Stimulated activated CD4-positive, alpha-beta T cell treated with anti-CD3 and anti-CD28 coated beads, Interleukin-12 subunit alpha, Interleukin-12 subunit beta, amount 100 ng/mL, for 48 hours (primary cell): ENCODE data around the gene RASGEF1C.
"Not testable (repeated sequence)": the region's sequence is repeated elsewhere in the genome, so short reads cannot be mapped to it uniquely, and the experiment has no call there.

Experiments
- DNase-seq, 3 donors: peaks; one replicate each; pipeline ENCODE4 v3.0.0-alpha.2; 2020; ENCODE audit warnings: low read depth in 2 of 3, low spot score in 1 of 3

The RASGEF1C gene

DNA sequence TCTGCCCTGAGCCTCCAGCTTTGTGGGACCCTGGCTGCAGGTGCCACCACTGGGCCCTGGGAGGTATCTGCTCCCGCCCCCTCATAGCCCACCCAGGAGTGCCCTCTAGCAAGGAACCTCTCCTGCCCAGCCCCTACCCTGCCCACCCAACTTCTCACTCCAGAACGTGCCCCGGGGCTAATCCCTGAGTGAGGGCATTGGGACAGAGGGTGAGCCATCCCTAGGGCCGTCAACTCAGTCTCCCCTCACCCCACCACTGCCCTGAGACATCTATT, 2.7 kb upstream of the RASGEF1C start:
- DNase-seq, result no peak

DNA sequence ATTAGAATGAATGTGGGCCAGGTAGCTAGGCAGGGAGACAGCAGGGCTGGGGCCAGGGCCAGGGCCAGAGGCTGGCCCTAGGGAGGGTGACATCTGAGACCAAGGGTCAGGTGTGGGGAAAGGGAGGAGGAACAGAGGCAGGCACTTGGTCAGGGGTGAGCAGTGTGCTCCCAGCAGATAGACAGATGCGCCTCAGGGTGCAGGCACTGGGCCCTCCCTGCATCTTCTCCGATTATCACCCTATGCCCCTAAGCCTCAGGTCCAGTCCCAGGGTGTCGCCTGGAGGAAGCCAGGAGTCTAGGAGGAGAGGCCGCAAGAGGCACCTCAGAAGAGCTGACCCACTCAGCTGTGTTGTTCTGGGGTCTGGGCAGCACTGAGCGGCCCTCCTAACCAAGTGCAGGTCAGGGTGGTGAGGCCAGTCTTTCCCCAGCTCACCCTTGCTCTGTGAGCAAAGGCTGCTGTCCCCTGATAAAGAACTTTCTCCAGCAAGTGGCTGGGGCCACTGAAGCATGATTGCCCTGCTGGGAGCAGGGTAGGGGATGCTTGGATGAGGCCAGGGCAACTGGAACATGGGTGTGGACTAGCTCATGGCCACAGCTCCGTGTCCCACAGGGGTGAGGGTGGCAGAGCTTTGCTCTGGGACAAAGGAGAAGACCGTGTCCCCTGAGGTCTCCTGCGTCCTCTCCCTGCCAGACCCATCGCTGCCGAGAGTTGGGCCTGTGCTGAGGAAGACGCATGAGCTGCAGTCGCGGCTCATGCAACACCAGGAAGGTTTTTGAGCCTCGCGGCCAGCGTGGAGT, 2.1 kb upstream of the RASGEF1C start:
- DNase-seq, result no peak

DNA sequence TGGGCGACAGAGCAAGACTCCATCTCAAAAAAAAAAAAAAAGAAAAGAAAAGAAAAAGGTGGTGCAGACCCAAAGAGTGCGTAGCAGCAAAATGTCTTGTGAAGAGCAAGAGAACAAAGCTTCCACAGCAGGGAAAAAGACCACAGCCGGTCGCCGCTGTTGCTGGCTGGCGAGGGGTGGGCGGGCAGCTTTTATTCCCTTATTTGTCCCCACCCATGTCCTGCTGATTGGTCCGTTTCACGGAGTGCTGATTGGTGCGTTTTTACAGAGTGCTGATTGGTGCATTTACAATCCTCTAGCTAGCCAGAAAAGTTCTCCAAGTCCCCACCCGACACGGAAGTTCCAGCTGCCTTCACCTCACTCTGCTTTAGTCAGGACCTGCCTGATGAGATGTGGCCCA, 1.1 kb upstream of the RASGEF1C start:
- not testable (repeated sequence) for DNase-seq

DNA sequence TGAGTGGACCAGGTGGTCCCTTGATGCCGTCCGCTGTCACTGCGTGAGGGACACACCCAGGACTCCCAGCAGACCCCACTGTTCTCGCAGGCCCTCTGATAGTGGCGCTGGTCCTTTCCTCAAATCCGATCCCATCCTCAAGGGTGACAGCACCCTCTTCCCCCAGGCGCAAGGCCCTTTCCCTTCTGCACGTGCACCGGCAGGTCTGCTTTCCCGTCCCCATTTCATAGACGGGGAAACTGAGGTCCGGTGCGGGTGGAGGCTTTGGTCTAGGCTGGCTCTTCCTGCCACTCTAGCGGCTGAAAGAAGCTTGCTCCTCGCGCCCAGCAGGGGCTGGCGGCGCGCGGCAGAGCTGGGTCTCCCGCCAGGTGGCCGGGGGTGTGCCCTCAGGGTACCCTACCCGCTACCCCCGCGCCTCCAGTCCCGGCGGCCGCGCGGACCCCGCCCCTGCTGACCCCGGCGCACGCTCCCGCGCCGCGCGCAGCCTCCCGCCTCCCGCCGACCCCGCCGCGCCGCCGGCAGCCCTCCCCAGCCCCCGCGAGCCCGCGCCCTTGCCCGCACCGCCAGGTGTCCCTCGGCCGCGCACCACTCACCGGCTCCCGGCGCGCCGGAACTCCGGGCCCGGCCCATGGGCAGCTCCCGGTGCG, 453 bp downstream of the RASGEF1C start:
- peak in 1 of 3 donors; percentile 5 for DNase-seq

DNA sequence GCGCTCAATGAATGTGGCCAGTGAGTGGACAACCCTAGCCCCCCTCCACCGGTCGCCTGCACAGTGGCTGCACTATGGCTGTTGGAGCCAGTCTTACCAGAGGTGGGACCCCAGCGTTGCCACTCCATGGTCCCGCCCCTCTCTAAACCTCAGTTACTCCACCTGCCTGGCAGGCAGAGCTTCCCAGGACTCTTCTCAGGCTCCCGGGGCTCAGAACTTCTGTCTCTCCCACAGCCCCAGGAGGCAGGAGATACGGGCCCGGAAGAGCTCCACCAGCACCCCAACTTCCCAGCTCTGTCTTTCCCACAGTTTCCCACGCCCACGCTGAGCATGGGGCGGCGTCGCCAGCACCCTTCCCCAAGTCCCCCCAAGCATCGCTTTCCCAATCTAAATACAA, 975 bp downstream of the RASGEF1C start:
- no peak for DNase-seq

DNA sequence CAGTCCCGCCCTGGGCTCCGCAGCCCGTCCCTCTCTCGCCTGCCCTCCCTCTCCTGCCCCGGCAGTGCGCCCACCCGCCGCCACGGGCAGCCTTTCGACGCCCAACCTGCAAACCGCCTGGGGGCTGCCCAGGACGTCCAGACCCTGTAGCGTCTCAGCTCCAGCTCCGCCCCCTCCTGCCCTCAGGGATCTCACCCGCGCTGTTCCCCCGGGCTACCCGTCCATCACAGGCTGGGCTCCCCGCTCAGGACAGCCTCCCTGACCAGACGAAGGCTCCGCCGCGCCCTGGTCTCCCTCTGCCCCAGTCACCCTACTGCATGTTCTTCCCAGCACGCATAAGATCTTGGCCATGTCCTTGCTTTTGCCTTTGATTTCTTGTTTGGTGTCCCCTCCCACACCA, 1.4 kb downstream of the RASGEF1C start:
- DNase-seq, result no peak

DNA sequence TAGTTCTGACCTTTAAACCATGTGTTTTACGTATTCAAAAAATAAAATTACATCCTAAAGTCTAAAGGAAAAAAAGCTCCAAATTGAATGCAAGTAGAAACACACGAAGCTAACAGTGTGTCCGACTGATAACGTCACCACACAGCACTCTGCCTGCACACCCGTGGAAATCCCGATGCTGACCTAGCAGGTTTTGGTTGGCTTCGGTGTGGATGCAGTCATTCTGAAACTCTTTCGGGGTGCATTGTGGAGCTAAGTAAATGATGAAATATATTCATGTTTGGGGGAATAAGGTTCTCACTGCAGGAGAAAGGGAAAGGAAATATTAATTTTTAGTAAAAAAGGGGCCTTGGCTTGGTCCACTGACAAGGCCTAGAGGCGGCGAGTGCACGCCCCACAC, 2.0 kb downstream of the RASGEF1C start:
- DNase-seq, result no peak

DNA sequence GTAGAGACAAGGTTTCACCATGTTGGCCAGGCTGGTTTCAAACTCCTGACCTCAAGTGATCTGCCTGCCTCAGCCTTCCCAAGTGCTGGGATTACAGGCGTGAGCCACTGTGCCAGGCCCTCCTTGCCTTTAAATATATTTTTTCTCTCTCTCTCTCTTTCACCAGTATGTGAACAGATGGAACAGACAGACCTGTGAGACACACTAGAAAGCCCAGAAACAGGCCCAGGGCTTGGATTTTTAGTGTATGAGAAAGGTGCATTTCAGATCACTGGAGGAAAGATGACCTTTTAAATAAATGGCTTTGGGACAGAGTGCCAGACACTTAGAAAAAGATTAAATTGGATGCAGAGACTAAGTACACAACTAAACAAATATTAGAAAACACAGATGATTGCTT, 3.1 kb downstream of the RASGEF1C start:
- no peak for DNase-seq

DNA sequence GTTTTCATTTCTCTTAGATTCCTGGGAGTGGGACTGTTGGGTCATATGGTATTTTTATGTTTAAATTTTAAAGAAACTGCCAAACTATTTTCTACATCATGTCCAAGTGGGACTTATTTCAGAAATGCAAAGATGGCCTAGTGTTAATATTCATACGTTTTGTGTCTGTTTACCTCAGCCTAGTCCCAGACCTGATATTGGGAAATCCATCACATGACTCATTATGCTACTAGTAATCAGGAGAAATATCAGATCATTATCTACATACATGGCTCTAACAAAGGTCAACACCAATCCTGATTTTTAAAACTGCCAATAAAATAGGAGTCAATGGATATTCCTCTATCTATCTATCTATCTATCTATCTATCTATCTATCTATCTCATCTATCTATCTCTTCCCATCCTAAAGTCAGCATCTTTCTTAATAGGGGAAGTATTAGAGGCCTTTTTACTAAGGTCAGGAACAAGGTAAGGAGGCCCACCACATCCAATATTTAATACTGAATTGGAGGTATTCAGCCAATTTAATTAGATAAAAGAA, 4.7 kb downstream of the RASGEF1C start:
- no peak for DNase-seq

DNA sequence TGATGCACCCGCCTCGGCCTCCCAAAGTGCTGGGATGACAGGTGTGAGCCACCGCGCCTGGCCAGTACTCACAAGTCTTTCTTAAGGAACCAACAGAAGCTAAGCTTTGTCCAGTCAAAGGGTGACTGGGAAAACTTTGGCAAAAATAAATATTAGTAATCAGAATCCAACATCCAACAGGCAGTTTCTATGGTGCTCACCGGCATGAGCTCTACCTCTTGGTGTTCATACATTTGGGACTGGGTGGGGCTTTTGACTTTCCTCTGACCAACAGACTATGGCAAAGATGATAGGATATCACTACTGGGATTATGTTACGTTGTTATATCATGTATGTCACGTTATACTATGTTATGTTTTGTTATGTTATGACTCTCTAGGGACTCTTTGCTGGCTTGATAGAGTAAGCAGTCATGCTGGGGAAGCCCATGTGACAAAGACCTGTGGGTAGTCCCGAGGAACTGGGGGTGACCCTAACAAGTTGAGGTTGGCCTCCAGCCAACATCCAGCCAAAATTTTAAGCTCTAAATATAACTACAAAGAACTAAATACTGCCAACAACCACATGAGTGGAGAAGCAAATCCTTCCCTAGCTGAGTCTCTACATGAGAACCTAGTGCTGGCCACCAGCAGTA, 6.0 kb downstream of the RASGEF1C start:
- DNase-seq, result no peak

DNA sequence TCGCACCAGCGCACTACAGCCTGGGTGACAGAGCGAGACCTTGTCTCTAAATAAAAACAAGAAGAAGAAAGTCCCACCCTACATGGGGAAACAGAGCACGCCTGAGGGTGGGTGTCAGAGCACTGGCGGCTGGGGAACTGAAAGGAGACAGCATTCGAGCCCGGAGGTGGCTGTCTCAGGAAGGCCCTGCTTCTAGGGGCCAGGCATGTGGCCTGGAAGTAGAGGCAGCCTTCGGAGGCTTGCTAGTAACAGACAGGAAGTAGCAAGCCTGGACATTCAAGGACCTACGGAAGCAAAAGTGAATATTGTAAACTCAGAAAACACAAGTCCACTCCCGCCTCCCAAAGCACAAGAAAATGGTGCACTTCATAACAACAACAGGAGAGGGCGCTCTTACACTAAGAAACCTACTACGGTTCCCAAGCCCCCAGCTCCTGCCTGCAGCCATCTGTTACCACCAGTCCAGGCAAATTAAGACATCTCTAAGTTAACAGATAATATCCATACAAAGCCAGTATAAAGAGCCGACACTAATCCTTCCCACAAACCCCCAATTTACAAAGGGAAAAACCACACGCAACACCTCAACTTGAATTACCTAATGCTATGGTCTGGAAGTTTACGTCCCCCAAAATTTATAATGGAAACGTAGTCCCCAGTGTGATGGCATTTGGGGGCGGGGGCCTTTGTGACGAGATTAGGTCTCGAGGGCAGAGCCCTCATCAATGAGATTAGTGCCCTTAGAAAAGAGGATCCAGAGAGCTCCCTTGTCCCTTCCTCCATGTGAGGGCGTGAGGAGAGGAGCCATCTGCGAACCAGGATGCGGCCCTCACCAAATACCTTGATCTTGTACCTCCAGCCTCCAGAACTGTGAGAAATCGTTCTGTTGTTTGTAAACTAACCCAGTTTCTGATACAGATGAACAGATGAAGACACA, 7.7 kb downstream of the RASGEF1C start:
- DNase-seq, result peak in 1 of 3 donors; percentile 17

DNA sequence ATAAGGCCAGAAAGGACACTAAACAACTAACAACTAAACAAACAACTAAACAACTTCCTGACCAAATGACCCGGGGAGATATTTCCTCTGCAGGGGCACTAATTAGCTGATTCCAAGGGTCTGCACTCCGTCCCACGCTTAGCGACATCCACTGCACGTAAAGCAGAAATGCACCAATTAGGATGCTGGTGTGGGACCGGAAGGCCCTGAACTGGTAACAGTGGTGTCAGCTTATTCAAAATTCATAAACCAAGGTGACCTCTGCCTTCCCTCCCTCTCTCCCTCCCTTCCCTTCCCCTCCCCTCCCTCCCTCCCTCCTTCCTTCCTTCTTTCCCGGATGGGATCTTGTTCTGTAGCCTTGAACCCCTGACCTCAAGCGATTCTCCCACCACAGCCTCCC, 9.6 kb downstream of the RASGEF1C start:
- no peak for DNase-seq

DNA sequence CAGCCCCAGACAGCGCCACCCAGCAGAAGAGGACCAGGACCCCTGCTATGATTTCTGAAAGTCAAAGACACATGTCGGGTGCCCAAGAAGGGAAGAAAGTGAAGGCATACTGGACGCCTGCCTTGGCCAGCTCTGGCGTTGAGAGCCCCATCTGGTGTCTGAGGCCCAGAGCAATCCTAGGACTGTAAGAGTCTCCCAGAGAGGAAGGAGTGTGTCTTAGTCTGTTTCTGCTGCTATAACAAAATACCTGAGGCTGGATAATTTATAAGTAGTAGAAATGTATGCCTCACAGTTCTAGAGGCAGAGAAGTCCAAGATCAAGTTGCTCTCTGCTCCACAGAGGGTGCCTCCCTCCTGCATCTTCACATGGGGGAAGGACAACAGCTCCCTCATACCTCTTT, 10.8 kb downstream of the RASGEF1C start:
- DNase-seq, result no peak

DNA sequence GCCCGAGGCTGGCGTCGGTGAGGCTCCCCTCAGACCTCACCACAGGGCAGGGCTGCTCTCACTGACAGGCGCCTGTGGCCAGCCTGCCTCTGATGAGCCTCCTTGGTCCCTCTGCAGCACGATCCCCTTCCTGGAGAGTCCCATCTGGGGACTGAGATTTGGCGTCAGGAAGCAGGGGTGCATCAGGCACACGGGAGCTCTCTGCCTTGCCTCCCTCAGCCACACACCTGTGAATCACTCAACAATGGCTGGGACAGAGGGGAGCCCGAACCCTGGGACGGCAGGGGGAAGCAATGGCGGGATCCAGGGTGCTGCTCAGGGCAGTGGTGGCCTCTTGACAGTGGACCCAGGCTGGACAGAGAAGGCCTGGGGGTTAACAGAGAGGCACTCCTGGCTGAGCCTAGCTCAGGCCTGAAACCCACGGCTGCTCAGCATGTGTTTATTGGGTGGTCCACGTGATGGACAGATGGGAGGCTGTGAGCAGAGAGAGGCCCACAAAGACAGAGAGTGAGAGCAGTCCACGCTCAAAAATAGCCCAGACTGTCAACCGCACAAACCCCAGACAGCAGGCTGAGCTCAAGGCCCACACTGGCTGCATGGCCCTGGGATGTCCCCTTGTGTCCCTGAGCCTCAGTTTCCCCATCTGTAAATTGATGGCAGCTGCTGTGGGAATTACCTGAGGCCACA, 11.9 kb downstream of the RASGEF1C start:
- DNase-seq, result no peak

DNA sequence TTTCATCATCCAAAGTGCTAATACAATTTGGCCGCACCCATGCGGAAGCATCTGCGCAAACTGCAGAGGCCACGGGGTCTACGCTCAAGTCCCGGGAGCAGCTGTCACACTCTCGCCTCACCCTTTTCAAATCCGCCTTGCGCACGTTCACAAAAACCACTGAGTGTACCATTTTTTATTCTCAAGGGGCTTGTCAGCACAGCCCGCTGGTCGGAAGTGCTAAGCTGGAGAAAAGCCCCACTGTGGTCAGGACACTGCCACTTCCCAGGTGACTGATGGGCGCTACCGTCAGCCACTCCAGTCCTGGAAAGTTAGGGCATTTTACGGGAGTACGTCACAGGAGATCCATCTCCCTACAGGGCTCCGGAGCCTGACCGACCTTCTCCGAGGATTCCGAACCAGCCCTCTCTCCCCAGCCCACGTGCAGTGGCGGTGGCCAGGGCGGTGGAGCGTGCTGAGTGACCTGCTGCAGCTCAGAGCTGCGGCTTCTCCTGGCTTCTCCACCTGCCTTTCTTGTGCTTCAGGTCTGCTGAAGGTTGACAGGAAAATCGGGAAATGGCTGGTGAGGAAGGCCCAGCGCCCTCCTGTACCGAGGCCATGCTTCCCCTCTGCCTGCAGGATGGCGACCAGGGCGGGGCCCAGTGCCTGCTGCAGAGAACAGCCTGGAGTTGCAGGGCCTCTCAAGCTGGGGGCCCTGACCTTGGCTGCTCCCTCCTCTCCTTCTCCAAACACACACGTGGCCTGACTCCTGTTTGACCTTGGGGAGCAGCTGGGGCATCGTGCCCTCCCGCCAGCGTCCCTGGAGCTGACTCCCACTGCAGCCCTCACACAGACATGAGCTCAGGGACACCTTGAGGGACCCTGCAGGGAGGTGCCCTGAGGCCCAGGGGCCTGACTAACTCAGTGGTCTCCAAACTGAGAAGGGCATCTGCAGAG, 14.3 kb downstream of the RASGEF1C start:
- DNase-seq, result no peak

DNA sequence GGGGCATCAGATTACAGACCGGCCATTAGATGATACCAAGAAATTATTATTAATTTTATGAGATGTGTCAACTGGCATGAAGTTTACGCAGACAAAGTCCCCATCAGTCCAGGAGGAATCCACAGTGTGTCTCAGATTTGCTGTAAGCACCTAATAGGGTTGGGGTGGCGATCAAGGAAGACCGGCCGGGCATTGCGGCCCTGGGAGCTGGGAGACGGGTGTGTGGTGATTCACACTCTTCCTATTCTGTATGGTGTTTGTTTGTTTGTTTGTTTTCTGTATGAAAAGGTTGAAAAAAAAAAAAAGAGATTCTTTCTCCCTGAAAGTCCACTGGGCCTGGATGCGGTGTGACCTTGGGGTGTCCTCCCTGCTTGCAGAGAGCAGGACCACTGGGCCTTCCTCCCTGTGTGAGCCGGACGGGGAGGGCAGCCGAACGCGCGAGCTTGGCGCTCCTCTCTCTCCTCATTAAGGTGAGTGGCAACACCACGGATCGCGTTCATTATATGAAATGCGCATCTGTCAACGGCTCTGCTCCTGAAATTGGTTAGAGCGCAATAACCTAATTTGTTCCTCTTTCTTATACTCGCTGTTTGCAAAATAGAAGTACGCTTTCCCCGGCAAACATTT, 15.1 kb downstream of the RASGEF1C start:
- no peak for DNase-seq

DNA sequence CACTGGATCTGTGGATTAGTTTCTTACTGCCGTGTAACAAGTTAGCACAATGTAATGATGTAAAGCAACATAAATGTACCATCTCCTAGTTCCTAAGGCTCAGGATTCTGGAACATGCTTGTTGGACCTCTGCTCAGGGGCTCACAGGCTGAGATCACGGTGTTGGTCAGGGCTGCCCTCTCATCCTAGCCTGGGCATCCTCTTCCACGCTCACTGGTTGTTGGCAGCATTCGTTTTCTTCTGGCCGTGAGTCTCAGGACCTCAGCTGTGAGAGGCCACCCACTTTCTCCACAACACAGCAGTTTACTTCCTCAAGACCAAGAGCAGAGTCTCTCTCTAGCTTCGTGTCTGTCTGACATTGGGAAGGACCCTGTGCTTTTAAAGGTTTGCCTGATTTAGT, 17.3 kb downstream of the RASGEF1C start:
- DNase-seq, result no peak

DNA sequence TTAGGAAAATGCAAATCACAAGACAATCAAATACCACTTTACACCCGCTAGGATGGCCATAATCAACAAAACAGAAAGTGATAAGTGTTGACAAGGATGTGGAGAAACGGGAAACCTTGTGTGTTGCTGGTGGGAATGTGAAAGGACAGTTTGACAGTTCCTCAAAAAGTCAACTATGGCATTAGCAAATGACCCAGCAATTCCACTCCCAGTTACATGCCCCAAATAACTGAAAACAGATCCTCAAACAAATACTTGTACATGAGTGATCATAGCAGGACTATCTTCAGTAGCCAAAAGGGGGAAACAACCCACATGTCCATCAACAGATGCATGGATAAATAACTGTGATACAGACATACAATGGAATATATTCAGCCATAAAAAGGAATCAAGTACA, 21.2 kb downstream of the RASGEF1C start:
- DNase-seq, result no peak

DNA sequence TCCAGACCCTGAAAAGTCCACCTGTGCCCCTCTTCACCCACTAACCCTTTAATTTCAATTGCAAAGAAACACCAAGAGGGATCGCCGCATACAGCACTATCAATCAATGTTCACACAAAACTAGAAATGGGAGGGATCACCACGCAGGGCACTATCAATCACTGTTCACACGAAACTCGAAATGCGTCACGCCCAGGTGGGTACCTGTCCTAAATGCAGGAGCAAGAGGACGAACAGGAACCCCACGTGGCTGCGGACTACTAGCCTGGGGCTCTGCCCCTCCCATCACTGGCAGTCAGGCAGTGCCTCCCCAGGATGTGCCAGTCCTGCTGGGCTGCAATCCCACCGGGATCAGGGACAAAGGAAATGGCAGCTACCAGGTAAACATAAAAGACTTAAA, 28.2 kb downstream of the RASGEF1C start:
- no peak for DNase-seq
